Measurements from ENCODE around the gene CDHR2.

GRCh38 chr5:176550275-176550831 is 1.2 kb downstream of the CDHR2 start:
- TF ChIP-seq EZH2 (IDR thresholded peaks at IDR 0.05), result no peak
- TF ChIP-seq FOXP2 (optimal IDR thresholded peaks at IDR 0.05; ENCODE audit: control extremely low read depth, extremely low read length, insufficient read depth), result no peak
- no peak for TF ChIP-seq POLR2AphosphoS5 (IDR thresholded peaks at IDR 0.05; ENCODE audit: borderline replicate concordance, low read depth, low read length)
